Neutrophil (primary cell): Measurements from ENCODE around the gene BCAS3.
"Not testable (repeated sequence)": the region's sequence is repeated elsewhere in the genome, so short reads cannot be mapped to it uniquely, and the experiment has no call there.

ENCODE experiments used
- H3K27ac ChIP-seq: fragments of 200-600 bp; sonication (generic); 2 replicates; pipeline ENCODE4 v1.5.1; 2016; ENCODE audit warnings: mild to moderate bottlenecking, moderate library complexity
- H3K27me3 ChIP-seq: fragments of 200-600 bp; sonication (generic); 2 replicates; pipeline ENCODE4 v1.6.0; 2016; ENCODE audit warnings: mild to moderate bottlenecking
- H3K36me3 ChIP-seq: fragments of 200-600 bp; sonication (generic); 2 replicates; pipeline ENCODE4 v1.5.1; 2017
- H3K4me1 ChIP-seq, 2 experiments: fragments of 200-600 bp in 1 of 2; sonication (generic) in 1 of 2; 1 replicate in 1 of 2; 2 replicates in 1 of 2; pipeline versions ENCODE4 v1.5.1 to v1.6.1; 2013 to 2016; ENCODE audit warnings: low read depth in 1 of 2, low read length in 1 of 2, mild to moderate bottlenecking in 1 of 2, moderate library complexity in 1 of 2; ENCODE audit not compliant: control insufficient read depth in 1 of 2, insufficient read depth in 1 of 2
- H3K4me3 ChIP-seq, 2 experiments: fragments of 200-600 bp in 1 of 2; sonication (generic) in 1 of 2; 1 replicate in 1 of 2; 2 replicates in 1 of 2; pipeline ENCODE4 v1.5.1; 2013 to 2016; ENCODE audit warnings: low read depth in 1 of 2, low read length in 1 of 2, mild to moderate bottlenecking in 1 of 2, moderate library complexity in 1 of 2
- H3K9me3 ChIP-seq: fragments of 200-600 bp; sonication (generic); 2 replicates; pipeline ENCODE4 v1.5.1; 2016
- TF ChIP-seq, protein P1 (sequence below): fragments of 200-600 bp; sonication (generic); IDR thresholded peaks from 2 replicates; pipeline ENCODE4 v1.5.1; 2016; ENCODE audit warnings: antibody characterized with exemption

BCAS3 gene

DNA sequence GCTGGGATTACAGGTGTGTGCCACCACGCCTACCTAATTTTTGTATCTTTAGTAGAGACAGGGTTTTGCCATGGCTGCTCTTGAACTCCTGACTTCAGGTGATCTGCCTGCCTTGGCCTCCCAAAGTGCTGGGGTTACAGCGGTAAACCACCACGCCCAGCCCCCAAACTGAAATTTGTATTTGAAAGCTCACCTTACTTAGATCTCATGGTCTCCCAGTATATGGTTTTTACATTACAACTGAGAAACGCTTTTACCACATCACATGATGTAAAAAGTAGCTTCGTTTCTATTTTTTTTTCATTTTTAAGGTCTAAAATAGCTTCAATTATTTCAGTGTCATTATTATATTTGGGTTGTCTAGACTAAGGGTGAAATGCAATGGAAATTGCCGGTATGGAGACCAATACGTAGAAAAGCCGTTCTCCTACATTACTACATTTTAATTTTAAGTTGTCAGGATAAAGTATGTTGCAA is 93.3 kb downstream of the BCAS3 start:
- Histone ChIP-seq H3K27ac (no peak overlapping the region), H3K36me3 (no peaks in the 10 kb centered on the region), H3K27me3 (no peaks in the 10 kb centered on the region), H3K9me3 (no peaks in the 10 kb centered on the region), H3K4me3 (no peak overlapping the region), H3K4me1 (no peaks in the 10 kb centered on the region)
- TF ChIP-seq, protein P1, sequence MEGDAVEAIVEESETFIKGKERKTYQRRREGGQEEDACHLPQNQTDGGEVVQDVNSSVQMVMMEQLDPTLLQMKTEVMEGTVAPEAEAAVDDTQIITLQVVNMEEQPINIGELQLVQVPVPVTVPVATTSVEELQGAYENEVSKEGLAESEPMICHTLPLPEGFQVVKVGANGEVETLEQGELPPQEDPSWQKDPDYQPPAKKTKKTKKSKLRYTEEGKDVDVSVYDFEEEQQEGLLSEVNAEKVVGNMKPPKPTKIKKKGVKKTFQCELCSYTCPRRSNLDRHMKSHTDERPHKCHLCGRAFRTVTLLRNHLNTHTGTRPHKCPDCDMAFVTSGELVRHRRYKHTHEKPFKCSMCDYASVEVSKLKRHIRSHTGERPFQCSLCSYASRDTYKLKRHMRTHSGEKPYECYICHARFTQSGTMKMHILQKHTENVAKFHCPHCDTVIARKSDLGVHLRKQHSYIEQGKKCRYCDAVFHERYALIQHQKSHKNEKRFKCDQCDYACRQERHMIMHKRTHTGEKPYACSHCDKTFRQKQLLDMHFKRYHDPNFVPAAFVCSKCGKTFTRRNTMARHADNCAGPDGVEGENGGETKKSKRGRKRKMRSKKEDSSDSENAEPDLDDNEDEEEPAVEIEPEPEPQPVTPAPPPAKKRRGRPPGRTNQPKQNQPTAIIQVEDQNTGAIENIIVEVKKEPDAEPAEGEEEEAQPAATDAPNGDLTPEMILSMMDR = no peak

DNA sequence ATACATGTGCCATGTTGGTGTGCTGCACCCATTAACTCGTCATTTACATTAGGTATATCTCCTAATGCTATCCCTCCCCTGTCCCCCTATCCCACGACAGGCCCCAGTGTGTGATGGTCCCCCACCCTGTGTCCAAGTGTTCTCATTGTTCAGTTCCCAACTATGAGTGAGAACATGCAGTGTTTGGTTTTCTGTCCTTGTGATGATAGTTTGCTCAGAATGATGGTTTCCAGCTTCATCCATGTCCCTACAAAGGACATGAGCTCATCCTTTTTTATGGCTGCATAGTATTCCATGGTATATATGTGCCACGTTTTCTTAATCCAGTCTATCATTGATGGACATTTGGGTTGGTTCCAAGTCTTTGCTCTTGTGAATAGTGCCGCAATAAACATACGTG is 94.0 kb downstream of the BCAS3 start:
- not testable (repeated sequence) for H3K4me1 ChIP-seq

DNA sequence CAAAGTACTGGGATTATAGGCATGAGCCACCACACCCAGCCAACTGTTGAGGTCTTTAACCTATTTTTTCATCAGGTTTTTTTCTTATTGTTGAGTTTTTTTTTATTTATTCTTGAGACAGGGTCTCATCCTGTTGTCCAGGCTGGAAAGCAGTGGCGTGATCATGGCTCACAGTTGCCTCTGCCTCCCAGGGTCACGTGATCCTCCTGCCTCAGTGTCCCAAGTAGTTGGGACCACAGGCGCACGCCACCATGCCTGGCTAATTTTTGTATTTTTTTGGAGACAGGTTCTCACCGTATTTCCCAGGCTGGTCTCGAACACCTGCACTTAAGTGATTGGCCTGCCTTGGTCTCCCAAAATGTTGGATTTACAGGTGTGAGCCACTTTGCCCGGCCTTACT is 95.9 kb downstream of the BCAS3 start:
- Histone ChIP-seq H3K4me1 (no peaks in the 10 kb centered on the region), H3K4me3 (no peak overlapping the region), H3K27me3 (no peaks in the 10 kb centered on the region), H3K36me3 (no peaks in the 10 kb centered on the region), H3K9me3 (no peaks in the 10 kb centered on the region), H3K27ac (no peak overlapping the region)
- TF ChIP-seq, protein P1 = no peak

More for the DNA sequence above, 94.0 kb downstream of the BCAS3 start:
- not testable (repeated sequence) for H3K27ac ChIP-seq, H3K36me3 ChIP-seq, H3K4me3 ChIP-seq, H3K9me3 ChIP-seq, H3K27me3 ChIP-seq

GRCh38 chr17:60781880-60782412 is 104.3 kb downstream of the BCAS3 start:
- TF ChIP-seq, protein P1 = no peak
- Histone ChIP-seq H3K36me3 (no peaks in the 10 kb centered on the region), H3K4me3 (no peak overlapping the region), H3K27ac (no peak overlapping the region), H3K9me3 (no peaks in the 10 kb centered on the region), H3K27me3 (no peaks in the 10 kb centered on the region), H3K4me1 (no peaks in the 10 kb centered on the region)

DNA sequence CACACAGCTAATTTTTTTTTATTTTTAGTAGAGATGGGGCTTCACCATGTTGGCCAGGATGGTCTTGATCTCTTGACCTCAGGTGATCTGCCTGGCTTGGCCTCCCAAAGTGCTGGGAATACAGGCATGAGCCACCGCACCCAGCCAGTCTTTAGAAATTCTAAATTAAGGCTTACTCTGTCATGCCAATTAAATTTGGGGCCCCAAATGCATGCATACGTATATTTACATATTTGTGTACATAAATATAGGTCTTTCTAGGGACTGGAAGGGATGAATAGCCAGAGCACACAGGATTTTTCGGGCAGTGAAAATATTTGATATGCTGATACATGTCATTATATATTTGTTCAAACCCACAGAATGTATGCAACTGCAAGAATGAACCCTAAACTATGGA is 105.1 kb downstream of the BCAS3 start:
- H3K9me3 ChIP-seq = no peaks in the 10 kb centered on the region

DNA sequence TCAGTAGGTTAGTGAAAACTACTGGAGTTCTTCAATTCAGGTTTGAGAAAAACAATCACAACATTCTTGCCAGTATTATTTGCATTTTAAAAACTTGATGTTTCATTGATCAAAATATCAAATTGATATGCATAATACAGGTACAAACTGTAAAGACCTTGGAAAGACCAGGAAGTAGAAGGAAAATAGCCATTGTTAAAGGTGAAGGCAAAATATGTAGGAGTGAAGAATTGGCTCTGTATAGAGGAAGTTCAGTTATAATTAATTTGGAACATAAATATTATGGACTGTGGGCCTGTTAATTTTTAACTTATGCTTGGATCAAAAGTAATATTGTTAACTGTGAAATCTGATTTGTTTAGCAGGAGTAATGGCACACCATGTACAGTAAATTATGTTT is 112.6 kb downstream of the BCAS3 start:
- Histone ChIP-seq H3K4me3 (no peak overlapping the region), H3K36me3 (no peaks in the 10 kb centered on the region), H3K27ac (no peak overlapping the region), H3K4me1 (no peaks in the 10 kb centered on the region), H3K27me3 (no peaks in the 10 kb centered on the region), H3K9me3 (no peaks in the 10 kb centered on the region)
- TF ChIP-seq, protein P1 = no peak

More for the DNA sequence above, 105.1 kb downstream of the BCAS3 start:
- TF ChIP-seq, protein P1 = no peak
- no peaks in the 10 kb centered on the region for H3K27me3 ChIP-seq
- H3K27ac ChIP-seq = no peak overlapping the region
- H3K4me1 ChIP-seq = no peaks in the 10 kb centered on the region
- no peaks in the 10 kb centered on the region for H3K36me3 ChIP-seq
- no peak overlapping the region for H3K4me3 ChIP-seq
